UCSD-AML1 (cell line): ENCODE measurements around the gene GRIK1.
A peak's percentile ranks its signal among the peaks of the same experiment; 100 is the strongest.

Experiments
- DNase-seq: peaks from one replicate; lab custom pipeline; 2025; ENCODE audit not compliant: unreplicated experiment; lab: John Stamatoyannopoulos, UW

Gene GRIK1

DNA sequence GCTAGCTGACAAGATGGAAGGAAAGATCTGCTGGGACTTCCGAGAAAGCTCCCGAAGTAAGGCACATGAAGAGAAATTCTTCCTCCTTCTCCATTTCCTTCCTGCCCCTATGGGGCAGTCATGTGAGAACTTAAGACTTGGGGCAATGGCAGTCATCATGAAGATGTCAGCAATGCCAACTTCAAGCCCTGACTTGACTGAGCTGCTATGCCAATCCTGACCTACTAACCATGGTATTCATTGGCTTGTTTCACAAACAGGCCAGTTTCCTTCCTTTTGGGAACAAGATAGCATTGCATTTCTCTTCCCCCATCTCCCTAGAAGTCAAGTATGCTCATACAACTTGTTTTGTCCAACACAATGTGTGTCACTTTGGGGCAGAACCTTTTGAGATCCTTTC lies 25.5 kb downstream of the GRIK1 start:
- no peak for DNase-seq

GRCh38 chr21:29909571-29909970 lies 30.2 kb downstream of the GRIK1 start:
- no peak for DNase-seq

GRCh38 chr21:29904359-29905282 lies 35.2 kb downstream of the GRIK1 start:
- DNase-seq, result no peak

DNA sequence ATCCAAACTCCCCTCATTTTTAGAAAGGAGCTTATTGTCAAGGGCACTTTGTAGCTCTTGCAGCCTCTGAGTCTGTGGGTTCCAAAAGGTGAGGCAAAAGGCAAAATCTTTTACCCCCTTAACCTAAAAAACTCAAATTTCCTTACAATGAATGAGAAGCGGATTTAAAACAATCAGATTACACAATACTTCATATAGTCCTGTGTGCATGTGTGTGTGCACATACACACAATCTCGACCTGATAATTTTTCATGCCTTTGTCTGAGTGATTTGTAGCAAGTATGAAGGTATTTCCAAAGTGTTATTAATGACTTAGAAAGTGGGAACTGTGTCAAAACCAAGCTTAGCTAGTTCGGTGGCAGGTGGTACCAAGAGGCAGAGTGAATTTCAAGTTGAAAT lies 42.9 kb downstream of the GRIK1 start:
- no peak for DNase-seq

- no peak for DNase-seq
Observed at GRCh38 chr21:29893687-29894086, 46.1 kb downstream of the GRIK1 start.

DNA sequence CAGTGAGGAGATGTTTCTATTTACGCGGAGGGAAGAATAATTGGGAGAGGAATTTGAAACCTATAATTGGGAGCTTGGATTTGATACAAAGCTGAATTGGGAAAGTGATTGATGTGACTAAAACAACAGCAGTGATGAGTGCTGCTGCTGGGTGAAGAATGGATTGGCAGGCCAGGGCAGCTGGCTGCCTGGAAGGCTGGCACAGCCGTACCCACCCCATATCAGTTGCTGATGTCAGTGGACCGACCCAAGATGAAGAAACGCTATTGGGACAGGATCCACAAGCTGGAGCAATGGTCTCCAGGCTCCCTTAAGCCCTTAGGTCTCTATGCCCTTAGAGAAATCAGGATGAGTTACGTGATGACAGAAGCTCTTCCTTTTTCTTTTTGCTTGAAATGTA lies 47.4 kb downstream of the GRIK1 start:
- no peak for DNase-seq

- DNase-seq, result no peak
Observed at GRCh38 chr21:29888437-29888836, 51.4 kb downstream of the GRIK1 start.

DNA sequence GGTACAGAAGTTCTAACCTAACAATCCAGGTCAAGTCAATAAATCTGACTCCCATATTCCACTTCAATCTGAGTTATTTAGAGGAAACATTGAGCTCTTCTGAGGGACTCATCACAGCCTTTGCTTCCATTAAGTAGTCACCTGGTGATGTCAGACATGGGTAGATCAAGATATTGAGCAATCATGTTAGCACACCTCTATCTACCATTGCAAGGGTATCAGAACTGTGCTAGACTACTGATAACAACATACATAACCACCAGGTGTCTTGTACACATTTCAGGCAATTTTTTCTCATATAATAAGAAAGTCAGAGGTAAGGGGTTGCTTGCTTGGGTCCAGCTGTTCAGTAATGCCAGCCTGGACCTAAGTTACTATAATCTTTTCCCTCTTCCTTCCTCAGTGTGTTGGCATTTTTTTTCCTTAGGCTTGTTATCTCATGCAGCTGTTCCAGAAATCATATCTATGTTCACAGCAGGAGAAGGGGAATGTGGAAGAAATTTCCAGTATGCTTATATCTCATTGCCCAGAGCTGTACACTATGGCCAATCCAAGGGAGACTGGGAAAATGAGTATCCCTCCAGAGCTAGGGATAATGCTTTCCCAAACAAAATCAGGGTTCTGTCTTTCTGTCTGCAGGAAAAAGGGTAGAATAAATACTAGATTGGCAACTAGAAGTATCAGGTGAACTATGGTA lies 52.3 kb downstream of the GRIK1 start:
- DNase-seq, result no peak

- DNase-seq, result no peak
Observed at GRCh38 chr21:29885491-29885890, 54.3 kb downstream of the GRIK1 start.

- no peak for DNase-seq
Observed at GRCh38 chr21:29875873-29876272, 63.9 kb downstream of the GRIK1 start.

GRCh38 chr21:29875036-29875716 lies 64.6 kb downstream of the GRIK1 start:
- no peak for DNase-seq

DNA sequence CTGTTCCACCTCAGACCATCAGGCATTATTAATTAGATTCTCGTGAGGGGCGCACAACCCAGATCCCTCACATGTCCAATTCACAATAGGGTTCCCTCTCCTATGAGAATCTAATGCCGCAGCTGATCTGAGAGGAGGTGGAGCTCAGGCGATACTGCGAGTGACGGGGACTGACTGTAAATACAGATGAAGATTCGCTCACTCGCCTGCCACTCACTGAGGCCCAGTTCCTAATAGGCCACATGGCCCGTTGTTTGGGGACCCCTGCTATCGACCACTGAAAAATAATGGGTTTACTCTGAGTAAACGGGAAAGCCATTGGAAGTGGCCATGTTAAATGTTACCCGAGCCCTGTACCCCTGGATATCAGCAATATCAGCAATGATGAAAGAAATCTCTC lies 65.9 kb downstream of the GRIK1 start:
- no peak for DNase-seq

GRCh38 chr21:29870814-29871213 lies 69.0 kb downstream of the GRIK1 start:
- no peak for DNase-seq

- DNase-seq, result no peak
Observed at GRCh38 chr21:29867796-29868195, 72.0 kb downstream of the GRIK1 start.

GRCh38 chr21:29860346-29860745 lies 79.5 kb downstream of the GRIK1 start:
- DNase-seq, result no peak

- DNase-seq, result no peak
Observed at GRCh38 chr21:29857150-29857549, 82.6 kb downstream of the GRIK1 start.

GRCh38 chr21:29854795-29855194 lies 85.0 kb downstream of the GRIK1 start:
- DNase-seq, result no peak

DNA sequence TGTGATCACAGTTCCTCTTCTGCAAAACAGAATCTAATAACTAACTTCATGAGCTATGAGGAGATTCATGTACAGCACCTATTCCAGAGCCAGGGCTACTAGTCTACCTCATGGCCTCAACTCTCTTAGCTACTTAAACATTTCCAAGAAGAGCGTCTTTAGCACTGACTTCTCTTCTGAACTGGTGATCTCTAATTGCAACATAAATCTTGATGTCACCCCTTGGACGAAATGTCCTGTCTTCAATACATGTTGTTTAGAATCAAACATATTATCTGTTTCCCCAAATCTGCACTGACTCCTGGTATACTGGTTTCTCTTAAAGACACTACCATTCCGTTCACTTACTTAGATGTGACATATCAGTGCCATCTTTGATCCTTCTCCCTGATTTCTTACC lies 88.2 kb downstream of the GRIK1 start:
- DNase-seq, result no peak

DNA sequence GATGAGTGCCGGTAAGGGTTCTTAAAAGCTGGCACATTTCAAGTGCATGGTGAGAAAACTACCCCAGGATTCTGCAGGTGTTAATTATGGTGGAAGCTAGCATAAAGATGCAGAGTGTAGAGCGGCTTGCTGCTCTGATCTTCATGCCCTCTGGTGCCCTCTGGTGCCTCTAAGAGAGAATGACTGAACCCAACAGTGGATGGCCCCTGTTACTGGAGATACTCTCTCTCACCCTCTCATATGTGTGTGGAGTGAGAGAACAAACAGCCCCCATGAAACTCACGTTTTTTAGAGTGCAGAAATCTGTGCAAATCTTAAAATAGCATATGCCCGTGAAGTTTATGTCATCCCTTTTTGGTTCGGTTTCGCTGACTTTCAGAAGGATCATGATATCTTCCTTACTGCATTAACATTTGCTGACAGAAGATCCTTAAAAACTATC lies 90.0 kb downstream of the GRIK1 start:
- DNase-seq, result peak; percentile 28

GRCh38 chr21:29843804-29844203 lies 96.0 kb downstream of the GRIK1 start:
- no peak for DNase-seq

GRCh38 chr21:29834617-29835016 lies 105.2 kb downstream of the GRIK1 start:
- DNase-seq, result no peak

- DNase-seq, result no peak
Observed at GRCh38 chr21:29832217-29832616, 107.6 kb downstream of the GRIK1 start.
